H1 (cell line): ENCODE measurements around the gene CTH. TPM values are rescaled to one million over a fixed set of nuclear protein-coding genes. Genes with fewer than 3 reads are reported as not detected.

Source experiments
- CTCF ChIA-PET: fragments of 300-600 bp; sonication (Branson Sonifier 250); formaldehyde crosslinking; loops from one replicate; lab custom pipeline; 2021; ENCODE audit not compliant: partially characterized antibody; lab: Charles Lee
- POLR2A ChIA-PET: fragments of 300-600 bp; sonication (Branson Sonifier 250); formaldehyde crosslinking; loops from one replicate; lab custom pipeline; 2021; ENCODE audit warnings: inconsistent platforms; ENCODE audit not compliant: partially characterized antibody; lab: Charles Lee
- DNase-seq, 2 experiments: peaks; one replicate each; pipeline versions ENCODE4 v3.0.0 to v3.0.0-alpha.2; 2010 to 2022; ENCODE audit warnings: low spot score in 2 of 2, low read depth in 1 of 2, mixed read lengths in 1 of 2
- FAIRE-seq: peaks from 2 replicates; lab custom pipeline; 2011; peaks lifted over from hg19 to GRCh38; lab: Jason Lieb, UNC
- H2AFZ ChIP-seq: 2 replicates; pipeline ENCODE4 v1.8.1; 2012; ENCODE audit warnings: low read length, inconsistent platforms
- H2AK5ac ChIP-seq: 2 replicates; pipeline ENCODE4 v1.6.1; 2013; ENCODE audit warnings: low read depth, low read length
- H2BK120ac ChIP-seq: replicated peaks from 2 replicates; pipeline ENCODE3; 2013; ENCODE audit warnings: low read depth, low read length, inconsistent platforms
- H2BK12ac ChIP-seq: 2 replicates; pipeline ENCODE4 v1.6.1; 2013; ENCODE audit warnings: low read depth, low read length
- H2BK15ac ChIP-seq: 2 replicates; pipeline ENCODE4 v1.6.1; 2013; ENCODE audit warnings: low read length
- H2BK20ac ChIP-seq: 2 replicates; pipeline ENCODE4 v1.6.1; 2013; ENCODE audit warnings: low read length
- H2BK5ac ChIP-seq: 2 replicates; pipeline ENCODE4 v1.6.1; 2013; ENCODE audit warnings: low read depth, low read length
- H3K14ac ChIP-seq: 2 replicates; pipeline ENCODE4 v1.6.1; 2013; ENCODE audit warnings: inconsistent platforms; ENCODE audit not compliant: insufficient read length
- H3K18ac ChIP-seq: 2 replicates; pipeline ENCODE4 v1.6.1; 2013; ENCODE audit warnings: low read length; ENCODE audit errors: extremely low read depth
- H3K23ac ChIP-seq: 2 replicates; pipeline ENCODE4 v1.6.1; 2013; ENCODE audit warnings: inconsistent platforms; ENCODE audit not compliant: insufficient read length
- H3K23me2 ChIP-seq: 2 replicates; pipeline ENCODE4 v1.6.1; 2013; ENCODE audit warnings: low read depth, low read length
- H3K27ac ChIP-seq: 2 replicates; pipeline ENCODE4 v1.6.1; 2011; ENCODE audit warnings: low read depth, low read length, inconsistent platforms
- H3K27me3 ChIP-seq, 4 experiments: replicated peaks in 1 of 4; 1 replicate in 1 of 4; 2 replicates in 3 of 4; pipeline versions ENCODE4 v1.6.1 to v1.8.1; 2011 to 2013; ENCODE audit warnings: low read length in 3 of 4, mild to moderate bottlenecking in 3 of 4, inconsistent platforms in 2 of 4, mixed read lengths in 2 of 4, moderate library complexity in 1 of 4; ENCODE audit not compliant: control insufficient read depth in 3 of 4, insufficient read depth in 3 of 4; ENCODE audit errors: extremely low read depth in 1 of 4
- H3K36me3 ChIP-seq, 4 experiments: 2 replicates each; pipeline versions ENCODE4 v1.6.1 to v1.8.1; 2011 to 2013; ENCODE audit warnings: mild to moderate bottlenecking in 4 of 4, low read length in 3 of 4, moderate library complexity in 2 of 4, control low read depth in 1 of 4, inconsistent platforms in 1 of 4; ENCODE audit not compliant: insufficient read depth in 4 of 4, control insufficient read depth in 2 of 4
- H3K4ac ChIP-seq: replicated peaks from 2 replicates; pipeline ENCODE3; 2013; ENCODE audit warnings: low read length, low read depth, mixed read lengths, inconsistent platforms; ENCODE audit not compliant: insufficient read length
- H3K4me1 ChIP-seq, 4 experiments: replicated peaks in 1 of 4; 1 replicate in 1 of 4; 2 replicates in 3 of 4; pipeline versions ENCODE4 v1.6.1 to v1.8.1; 2011 to 2013; ENCODE audit warnings: low read length in 3 of 4, inconsistent platforms in 2 of 4, mixed read lengths in 1 of 4; ENCODE audit not compliant: insufficient read depth in 4 of 4, control insufficient read depth in 3 of 4
- H3K4me2 ChIP-seq, 2 experiments: 2 replicates each; pipeline versions ENCODE4 v1.6.1 to v1.8.1; 2011 to 2013; ENCODE audit warnings: low read depth in 2 of 2, low read length in 2 of 2, control low read depth in 1 of 2, inconsistent platforms in 1 of 2, mild to moderate bottlenecking in 1 of 2; ENCODE audit not compliant: insufficient read depth in 1 of 2
- H3K4me3 ChIP-seq, 4 experiments: fragments of 200-600, 300-600 bp in 1 of 4; sonication (generic), shearing (Covaris generic), sonication (Bioruptor Twin) in 1 of 4; 2 replicates each; pipeline versions ENCODE4 v1.5.1 to v1.8.1; 2011 to 2016; ENCODE audit warnings: low read length in 4 of 4, low read depth in 3 of 4, control low read depth in 2 of 4, inconsistent platforms in 2 of 4, mild to moderate bottlenecking in 2 of 4, mixed read lengths in 1 of 4, moderate library complexity in 1 of 4; ENCODE audit not compliant: insufficient read depth in 2 of 4; ENCODE audit errors: extremely low read depth in 1 of 4
- H3K56ac ChIP-seq: replicated peaks from 2 replicates; pipeline ENCODE3; 2013; ENCODE audit warnings: low read depth, mild to moderate bottlenecking, mixed read lengths, low read length, inconsistent platforms; ENCODE audit not compliant: insufficient read length
- H3K79me1 ChIP-seq: 2 replicates; pipeline ENCODE4 v1.6.1; 2013; ENCODE audit warnings: low read depth, low read length, control low read depth
- H3K79me2 ChIP-seq, 2 experiments: 2 replicates each; pipeline versions ENCODE4 v1.6.1 to v1.8.1; 2012 to 2013; ENCODE audit warnings: low read length in 2 of 2, mild to moderate bottlenecking in 2 of 2, inconsistent platforms in 1 of 2; ENCODE audit not compliant: insufficient read depth in 2 of 2, control insufficient read depth in 1 of 2
- H3K9ac ChIP-seq, 4 experiments: replicated peaks in 1 of 4; 1 replicate in 1 of 4; 2 replicates in 3 of 4; pipeline versions ENCODE4 v1.6.1 to v1.8.1; 2011 to 2013; ENCODE audit warnings: low read depth in 3 of 4, low read length in 3 of 4, control low read depth in 2 of 4, mild to moderate bottlenecking in 2 of 4, moderate library complexity in 2 of 4, inconsistent platforms in 1 of 4; ENCODE audit errors: extremely low read depth in 1 of 4
- H3K9me3 ChIP-seq, 2 experiments: 2 replicates each; pipeline versions ENCODE4 v1.6.1 to v1.8.1; 2012 to 2013; ENCODE audit warnings: mild to moderate bottlenecking in 2 of 2, moderate library complexity in 2 of 2, control low read depth in 1 of 2, inconsistent platforms in 1 of 2, low read depth in 1 of 2, low read length in 1 of 2, mixed read lengths in 1 of 2; ENCODE audit not compliant: insufficient read depth in 2 of 2
- H4K20me1 ChIP-seq, 2 experiments: replicated peaks in 1 of 2; 2 replicates each; pipeline versions ENCODE3 to v1.8.1; 2011 to 2013; ENCODE audit warnings: inconsistent platforms in 2 of 2, low read length in 2 of 2, mild to moderate bottlenecking in 1 of 2; ENCODE audit not compliant: insufficient read depth in 2 of 2, control insufficient read depth in 1 of 2
- H4K5ac ChIP-seq: 2 replicates; pipeline ENCODE4 v1.6.1; 2013; ENCODE audit warnings: low read length, low read depth, mixed read lengths, inconsistent platforms; ENCODE audit not compliant: insufficient read length
- H4K8ac ChIP-seq: 2 replicates; pipeline ENCODE4 v1.8.0; 2013; ENCODE audit warnings: mild to moderate bottlenecking, moderate library complexity, low read length, inconsistent platforms; ENCODE audit not compliant: insufficient read depth; ENCODE audit errors: extremely low read depth
- H4K91ac ChIP-seq: replicated peaks from 2 replicates; pipeline ENCODE3; 2013; ENCODE audit warnings: low read length, mixed read lengths, inconsistent platforms; ENCODE audit not compliant: insufficient read length
- ASH2L ChIP-seq: fragments of 200-600, 300-600 bp; sonication (generic); IDR thresholded peaks from one replicate; pipeline ENCODE4 v1.7.1; 2017; ENCODE audit warnings: low read length
- BACH1 ChIP-seq: IDR thresholded peaks from 2 replicates; pipeline ENCODE4 v1.6.1; 2012; ENCODE audit warnings: low read length, improper control_type of control experiment
- BCL11A ChIP-seq, 2 experiments: IDR thresholded peaks; one replicate each; pipeline ENCODE4 v1.6.1; 2011; ENCODE audit warnings: low read depth in 2 of 2, low read length in 2 of 2, mild to moderate bottlenecking in 2 of 2
- CBX5 ChIP-seq: fragments of 300-800, 300-1000 bp; sonication (generic); IDR thresholded peaks from 2 replicates; pipeline ENCODE4 v1.7.1; 2016; ENCODE audit warnings: antibody characterized with exemption, low read length, low read depth
- CHD1 ChIP-seq: IDR thresholded peaks from 2 replicates; pipeline ENCODE4 v1.6.1; 2012; ENCODE audit warnings: low read depth, low read length, improper control_type of control experiment
- FOSL1 ChIP-seq: IDR thresholded peaks from 2 replicates; pipeline ENCODE4 v1.6.1; 2011; ENCODE audit warnings: mild to moderate bottlenecking, low read depth, low read length, moderate library complexity; ENCODE audit not compliant: insufficient read depth
- GABPA ChIP-seq: IDR thresholded peaks from 2 replicates; pipeline ENCODE4 v1.6.1; 2011; ENCODE audit warnings: mild to moderate bottlenecking, low read length, moderate library complexity, borderline replicate concordance; ENCODE audit not compliant: insufficient read depth
- GTF2F1 ChIP-seq: IDR thresholded peaks from 2 replicates; pipeline ENCODE4 v1.6.1; 2012; ENCODE audit warnings: low read depth, low read length, improper control_type of control experiment, borderline replicate concordance
- KDM1A ChIP-seq: fragments of 200-600, 300-600 bp; sonication (generic); IDR thresholded peaks from 2 replicates; pipeline ENCODE4 v1.7.1; 2016; ENCODE audit warnings: mild to moderate bottlenecking, low read length, borderline replicate concordance
- RXRA ChIP-seq: IDR thresholded peaks from 2 replicates; pipeline ENCODE4 v1.6.1; 2011; ENCODE audit warnings: low read depth, mild to moderate bottlenecking, low read length, moderate library complexity; ENCODE audit not compliant: insufficient read depth
- SP4 ChIP-seq: IDR thresholded peaks from 2 replicates; pipeline ENCODE4 v1.6.1; 2012; ENCODE audit warnings: low read length, inconsistent platforms
- TBP ChIP-seq: IDR thresholded peaks from 2 replicates; pipeline ENCODE4 v1.6.1; 2011; ENCODE audit warnings: low read depth, low read length, improper control_type of control experiment
- TCF12 ChIP-seq: IDR thresholded peaks from 2 replicates; pipeline ENCODE4 v1.6.1; 2011; ENCODE audit warnings: low read depth, mild to moderate bottlenecking, low read length
- WGBS, 2 experiments: shearing (Covaris generic) in 1 of 2; methylation state at CpG; one replicate each; pipeline versions ENCODE4 v1.1.6 to v1.1.7; 2013 to 2015; ENCODE audit warnings: low lambda C conversion rate in 2 of 2, mixed read lengths in 2 of 2, inconsistent platforms in 1 of 2, low coverage in 1 of 2, missing lambda C conversion rate in 1 of 2; ENCODE audit not compliant: insufficient replicate concordance in 2 of 2, insufficient coverage in 1 of 2, insufficient read length in 1 of 2; ENCODE audit errors: extremely low coverage in 1 of 2, missing lambda C conversion rate in 1 of 2; 5-methylcytosine and 5-hydroxymethylcytosine counted together
- polyA plus RNA-seq, 7 experiments: library from polyadenylated mRNA; depleted of rRNA in 3 of 7; stranded (reverse) in 5 of 7; unstranded in 2 of 7; fragments of >200 nt in 5 of 7; fragments of 200-250 nt in 2 of 7; gene quantifications; 1 replicate in 5 of 7; 2 replicates in 1 of 7; 4 replicates in 1 of 7; pipeline versions ENCODE4 v1.2.1 to v1.2.3, GENCODE V29; 2011 to 2013; ENCODE audit warnings: missing spikeins in 2 of 7, mixed read lengths in 2 of 7
- total RNA-seq: library from RNA; stranded (reverse); fragmentation: NEBNext Ultra II Directional; extraction: Animal tissue kit (Norgen Biotek cat#: 25700); gene quantifications from 2 replicates; pipeline ENCODE4 v1.2.1, GENCODE V29; 2021
- TF ChIP-seq, protein P1 (sequence below): IDR thresholded peaks from 2 replicates; pipeline ENCODE4 v1.6.1; 2012; ENCODE audit warnings: inconsistent platforms

Gene CTH
- total and polyA plus RNA-seq, 2 of the 8 experiments (the other 6 are each of a cell fraction or from before 2014, with no cell fraction given): 31.7 to 33.2 TPM

DNA sequence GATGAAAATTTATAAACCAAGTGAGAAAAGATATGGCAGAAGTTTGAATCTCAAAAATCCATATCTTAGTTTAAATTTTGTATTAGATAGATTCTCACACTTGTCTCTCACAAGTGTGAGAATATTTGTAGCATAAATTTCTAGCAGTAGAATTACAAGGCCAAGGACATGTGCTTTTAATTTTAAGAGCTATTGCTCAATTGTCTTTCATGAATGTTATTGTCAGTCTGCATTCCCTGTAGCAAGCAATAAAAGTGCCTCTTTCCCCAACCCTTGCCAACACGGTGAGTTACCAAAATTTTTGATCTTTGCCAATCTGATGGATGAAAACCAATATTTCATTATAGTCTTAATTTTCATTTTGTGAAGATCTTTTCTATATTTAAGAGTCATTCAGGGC is 64.0 kb downstream of the CTH start:
- Histone ChIP-seq H3K4me2 (no peak overlapping the region), H3K79me2 (no peaks in the 10 kb centered on the region), H3K18ac (no peak overlapping the region), H2BK5ac (no peak overlapping the region), H3K14ac (no peak overlapping the region), H2BK20ac (no peak overlapping the region), H3K27ac (no peak overlapping the region), H4K20me1 (no peaks in the 10 kb centered on the region), H3K4me1 (no peaks in the 10 kb centered on the region), H4K91ac (no peak overlapping the region), H3K23me2 (no peaks in the 10 kb centered on the region), H2AK5ac (no peak overlapping the region), H3K9ac (no peak overlapping the region), H2AFZ (no peak overlapping the region), H3K9me3 (no peaks in the 10 kb centered on the region), H2BK12ac (no peak overlapping the region), H2BK15ac (no peak overlapping the region), H3K36me3 (no peaks in the 10 kb centered on the region), H3K56ac (no peak overlapping the region), H3K4me3 (no peak overlapping the region), H4K8ac (no peak overlapping the region), H3K27me3 (no peaks in the 10 kb centered on the region), H4K5ac (no peak overlapping the region), H3K4ac (no peak overlapping the region), H2BK120ac (no peak overlapping the region), H3K23ac (no peak overlapping the region), H3K79me1 (no peaks in the 10 kb centered on the region)
- DNase-seq (no peak), FAIRE-seq (no peak)
- ChIA-PET POLR2A (interaction anchor here (0.8 kb wide), 1 partner anchor 38 kb away, joined by 3 read pairs; no protein-coding TSS in a partner anchor), CTCF (interaction anchor here (0.6 to 2.1 kb wide), 2 partner anchors 11 to 12 kb away, joined by 3 to 7 read pairs; no protein-coding TSS in a partner anchor)
- WGBS, 2 experiments: 92% methylated on average over 1 of the region's 1 CpG; no CpG with 5 or more reads in 1 of the 2 experiments
- TF ChIP-seq TCF12: no peak
- TF ChIP-seq RXRA: no peak
- TF ChIP-seq BCL11A (IDR thresholded peaks at IDR 0.05; ENCODE audit: low read depth in 2 of 2, low read length in 2 of 2): no peak
- TF ChIP-seq SP4: no peak
- TF ChIP-seq FOSL1: no peak
- no peak for TF ChIP-seq TBP
- no peak for TF ChIP-seq ASH2L
- TF ChIP-seq BACH1: no peak
- TF ChIP-seq CBX5: no peak
- TF ChIP-seq GTF2F1: no peak
- TF ChIP-seq GABPA: no peak
- TF ChIP-seq CHD1: no peak
- TF ChIP-seq, protein P1, sequence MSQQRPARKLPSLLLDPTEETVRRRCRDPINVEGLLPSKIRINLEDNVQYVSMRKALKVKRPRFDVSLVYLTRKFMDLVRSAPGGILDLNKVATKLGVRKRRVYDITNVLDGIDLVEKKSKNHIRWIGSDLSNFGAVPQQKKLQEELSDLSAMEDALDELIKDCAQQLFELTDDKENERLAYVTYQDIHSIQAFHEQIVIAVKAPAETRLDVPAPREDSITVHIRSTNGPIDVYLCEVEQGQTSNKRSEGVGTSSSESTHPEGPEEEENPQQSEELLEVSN: no peak
- no peak for TF ChIP-seq KDM1A
